T-cell (primary cell): ENCODE measurements around the gene SLC22A7. TPM values are rescaled to one million over a fixed set of nuclear protein-coding genes. Genes with fewer than 3 reads are reported as not detected.
A peak's percentile ranks its signal among the peaks of the same experiment; 100 is the strongest.

ENCODE experiments used
- ATAC-seq, 4 experiments: fragments of 200-7000 bp in 3 of 4; fragments of 150-1000 bp in 1 of 4; cut with Tn5 transposase; replicated peaks in 1 of 4; 1 replicate in 3 of 4; 2 replicates in 1 of 4; pipeline ENCODE4 v1.10.0; 2021; ENCODE audit warnings: moderate library complexity in 3 of 4, mild to moderate bottlenecking in 2 of 4, moderate number of reproducible peaks in 1 of 4
- CTCF ChIA-PET, 2 donors: fragments of 300-600 bp; sonication (Branson Sonifier 250); formaldehyde crosslinking; loops; one replicate each; lab custom pipeline; 2022; ENCODE audit warnings: antibody characterized with exemption in 2 of 2; lab: Charles Lee
- POLR2A ChIA-PET, 2 donors: fragments of 300-600 bp; sonication (Branson Sonifier 250); formaldehyde crosslinking; loops; one replicate each; lab custom pipeline; 2022; ENCODE audit warnings: antibody characterized with exemption in 2 of 2; lab: Charles Lee
- DNase-seq, 35 experiments: peaks; one replicate each; pipeline versions ENCODE4 v3.0.0 to v3.0.0-alpha.2; 2013 to 2023
- H3K27ac ChIP-seq: one replicate; pipeline ENCODE4 v1.5.1; 2013; ENCODE audit warnings: low read length
- H3K27me3 ChIP-seq, 2 experiments: replicated peaks in 1 of 2; 1 replicate in 1 of 2; 2 replicates in 1 of 2; pipeline versions ENCODE4 v1.6.1 to v1.7.0; 2013; ENCODE audit warnings: low read length in 1 of 2, mixed read lengths in 1 of 2; ENCODE audit not compliant: control insufficient read depth in 2 of 2, insufficient read depth in 2 of 2; ENCODE audit errors: extremely low read depth in 1 of 2
- H3K36me3 ChIP-seq, 2 donors: 1 replicate in 1 of 2; 2 replicates in 1 of 2; pipeline versions ENCODE4 v1.6.1 to v1.7.0; 2013; ENCODE audit warnings: low read length in 1 of 2; ENCODE audit not compliant: control insufficient read depth in 2 of 2, insufficient read depth in 1 of 2; ENCODE audit errors: extremely low read depth in 1 of 2
- H3K4me1 ChIP-seq, 2 experiments: 1 replicate in 1 of 2; 2 replicates in 1 of 2; pipeline versions ENCODE4 v1.6.1 to v1.7.0; 2013; ENCODE audit warnings: low read length in 2 of 2, mixed read lengths in 1 of 2; ENCODE audit not compliant: insufficient read depth in 2 of 2, control insufficient read depth in 1 of 2; ENCODE audit errors: extremely low read depth in 1 of 2
- H3K4me3 ChIP-seq, 2 donors: 1 replicate in 1 of 2; 2 replicates in 1 of 2; pipeline versions ENCODE4 v1.5.1 to v1.7.0; 2013; ENCODE audit warnings: mild to moderate bottlenecking in 2 of 2, low read length in 1 of 2, moderate library complexity in 1 of 2; ENCODE audit not compliant: control insufficient read depth in 1 of 2; ENCODE audit errors: extremely low read depth in 1 of 2
- H3K9me3 ChIP-seq: 2 replicates; pipeline ENCODE4 v1.7.0; 2013
- H3K27ac Mint-ChIP-seq, 2 donors: one replicate each; pipeline ENCODE4 v1.8.0; 2020 to 2021; ENCODE audit warnings: mild to moderate bottlenecking in 2 of 2, mixed read lengths in 2 of 2
- H3K27me3 Mint-ChIP-seq, 2 donors: one replicate each; pipeline ENCODE4 v1.8.0; 2021 to 2022; ENCODE audit warnings: mixed read lengths in 2 of 2
- H3K36me3 Mint-ChIP-seq: one replicate; pipeline ENCODE4 v1.8.0; 2021; ENCODE audit warnings: mixed read lengths
- H3K4me1 Mint-ChIP-seq, 3 donors: one replicate each; pipeline ENCODE4 v1.8.0; 2020 to 2022; ENCODE audit warnings: mixed read lengths in 3 of 3, mild to moderate bottlenecking in 1 of 3
- H3K4me3 Mint-ChIP-seq, 3 donors: one replicate each; pipeline ENCODE4 v1.8.0; 2020 to 2022; ENCODE audit warnings: mild to moderate bottlenecking in 3 of 3, mixed read lengths in 3 of 3, moderate library complexity in 3 of 3
- H3K9me3 Mint-ChIP-seq, 3 donors: one replicate each; pipeline ENCODE4 v1.8.0; 2020 to 2022; ENCODE audit warnings: mixed read lengths in 3 of 3
- WGBS: methylation state at CpG from one replicate; pipeline ENCODE4 v1.1.5; 2013; ENCODE audit warnings: missing lambda C conversion rate; ENCODE audit not compliant: insufficient coverage; 5-methylcytosine and 5-hydroxymethylcytosine counted together
- total RNA-seq, 35 experiments: library from RNA in 6 of 35; stranded (reverse) in 6 of 35; fragments of 120-200 nt in 1 of 35; gene quantifications; one replicate each; pipeline versions ENCODE4 v1.2.1 to v1.2.4 and lab custom pipeline; 2013 to 2026

The SLC22A7 gene
- total RNA-seq, 5 donors from 2014 or later (not counting 1 experiment from before 2014, with no cell fraction given), result not detected

DNA sequence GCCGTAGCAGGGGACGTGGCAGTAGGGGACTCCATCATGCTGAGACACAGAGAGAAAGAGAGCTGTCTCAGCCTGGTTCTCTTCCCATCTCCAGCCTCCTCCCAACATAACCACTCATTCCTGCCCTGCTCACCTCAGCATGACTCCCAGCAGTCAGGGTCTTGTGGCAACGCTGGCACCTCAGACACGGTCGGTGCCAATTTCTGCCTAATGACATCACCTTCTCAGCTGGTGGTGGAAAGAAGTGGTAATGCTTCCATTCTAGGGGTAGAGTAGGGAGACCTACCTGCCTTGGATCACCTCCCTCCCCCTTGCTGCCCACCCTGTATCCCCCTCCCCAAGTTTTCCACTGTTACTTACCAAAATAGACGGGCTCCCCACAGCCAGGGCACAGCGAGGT is 8.0 kb downstream of the SLC22A7 start:
- Mint-ChIP-seq H3K27me3 (peaks cover 0 to 1% of the 10 kb centered on the region in 2 donors), H3K27ac (no peak overlapping the region), H3K9me3 (no peaks in the 10 kb centered on the region), H3K4me1 (peaks cover 10 to 16% (median 13%) of the 10 kb centered on the region in 3 donors), H3K36me3 (no peaks in the 10 kb centered on the region), H3K4me3 (no peak overlapping the region)
- DNase-seq (no peak), ATAC-seq (no peak)
- no peak overlapping the region for H3K4me3 ChIP-seq
- 100% methylated on average over 2 of the region's 7 CpGs for WGBS
- H3K27me3 ChIP-seq, result peaks cover 0 to 26% of the 10 kb centered on the region in 2 experiments
- no peaks in the 10 kb centered on the region for H3K36me3 ChIP-seq
- ChIA-PET POLR2A (no interaction called here), CTCF (no interaction called here)
- H3K9me3 ChIP-seq, result no peaks in the 10 kb centered on the region
- peaks cover 0 to 17% of the 10 kb centered on the region in 2 experiments for H3K4me1 ChIP-seq
- no peak overlapping the region for H3K27ac ChIP-seq

DNA sequence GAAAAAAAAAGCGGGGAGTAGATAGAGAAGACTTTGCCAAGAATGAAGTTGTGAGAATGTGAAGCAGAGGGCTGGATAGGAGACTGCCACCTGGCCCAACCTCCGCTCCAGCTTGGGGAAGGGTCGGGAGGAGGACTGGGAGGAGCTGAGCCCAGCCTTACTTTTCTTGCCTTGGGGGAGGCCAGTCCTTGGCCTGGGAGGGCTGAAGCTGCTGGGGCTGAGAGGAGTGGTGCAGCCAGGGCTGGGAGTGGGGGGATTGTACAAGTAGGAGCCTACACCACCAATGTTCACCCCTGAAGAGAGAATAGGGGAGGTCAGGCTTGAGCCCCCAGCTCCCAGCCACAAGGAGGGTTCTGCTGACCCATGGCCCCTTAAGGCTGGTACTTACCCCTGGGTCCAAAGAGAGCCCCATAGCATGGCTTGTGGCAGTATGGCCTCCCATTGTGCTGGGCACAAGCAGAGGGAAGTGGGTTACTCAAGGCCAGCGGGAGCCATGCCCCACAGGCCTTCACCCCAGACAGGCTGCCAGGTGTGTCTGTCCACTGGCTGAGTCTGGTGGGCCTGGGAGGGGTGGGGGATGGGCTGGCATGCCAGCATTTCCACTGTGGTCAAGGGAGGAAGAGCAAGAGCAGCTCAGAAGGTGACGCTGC is 9.5 kb downstream of the SLC22A7 start:
- Mint-ChIP-seq H3K27me3 (peaks cover 0 to 2% of the 10 kb centered on the region in 2 donors), H3K27ac (peak overlapping the region in 1 of 2 donors; percentile 21)

GRCh38 chr6:43308101-43308989 is 10.3 kb downstream of the SLC22A7 start, which contains the start of gene CRIP3:
Gene CRIP3, minus strand, starts transcription at chr6:43308826. Its CDS starts 34 bp downstream, at chr6:43308792.
- CTCF ChIA-PET, result interaction anchor here (0.6 to 1.4 kb wide), 8 partner anchors 25 to 303 kb away, joined by 3 to 12 read pairs (median 5); partner anchors contain the start of gene ZNF318 (in 1 of the 2)
- ATAC-seq, result peak; percentile 84 to 88 (median 87)
- Mint-ChIP-seq H3K27ac (peak within 1 kb of the TSS in 1 of 2 donors; percentile 31), H3K4me3 (peak within 1 kb of the TSS; percentile 78 to 80 (median 79)), H3K36me3 (no peaks in the 10 kb centered on the region), H3K27me3 (peaks cover 0 to 2% of the 10 kb centered on the region in 2 donors), H3K9me3 (no peaks in the 10 kb centered on the region), H3K4me1 (peaks cover 10 to 18% (median 13%) of the 10 kb centered on the region in 3 donors)
- 12% methylated on average over 33 of the region's 39 CpGs for WGBS
- Histone ChIP-seq H3K36me3 (no peaks in the 10 kb centered on the region), H3K4me1 (peaks cover 0 to 17% of the 10 kb centered on the region in 2 experiments), H3K4me3 (peak within 1 kb of the TSS; percentile 54 to 55), H3K27me3 (peaks cover 0 to 18% of the 10 kb centered on the region in 2 experiments), H3K27ac (no peak within 1 kb of the TSS), H3K9me3 (no peaks in the 10 kb centered on the region)
- DNase-seq, result peak in 34 of 35 experiments; percentile 18 to 65 (median 42)
- POLR2A ChIA-PET, result interaction anchor here (0.6 kb wide), 2 partner anchors 10 to 70 kb away, joined by 3 to 4 read pairs; no protein-coding TSS in a partner anchor

More for the DNA sequence above, 9.5 kb downstream of the SLC22A7 start:
- ATAC-seq, result no peak
- H3K27me3 ChIP-seq, result peaks cover 0 to 18% of the 10 kb centered on the region in 2 experiments
- Mint-ChIP-seq H3K36me3 (no peaks in the 10 kb centered on the region), H3K4me1 (peaks cover 10 to 16% (median 13%) of the 10 kb centered on the region in 3 donors), H3K4me3 (peak overlapping the region in 2 of 3 donors; percentile 41 to 53), H3K9me3 (no peaks in the 10 kb centered on the region)
- no peaks in the 10 kb centered on the region for H3K9me3 ChIP-seq
- H3K27ac ChIP-seq, result no peak overlapping the region
- peaks cover 0 to 17% of the 10 kb centered on the region in 2 experiments for H3K4me1 ChIP-seq
- H3K36me3 ChIP-seq, result no peaks in the 10 kb centered on the region
- ChIA-PET CTCF (interaction anchor here in 1 of 2 donors (0.6 to 1.4 kb wide), 5 partner anchors 26 to 199 kb away, joined by 3 to 12 read pairs (median 6); partner anchors contain the start of gene ZNF318), POLR2A (interaction anchor here in 1 of 2 donors (0.6 kb wide), 1 partner anchor 11 kb away, joined by 3 read pairs; no protein-coding TSS in a partner anchor)
- no peak for DNase-seq
- no peak overlapping the region for H3K4me3 ChIP-seq
- WGBS, result 100% methylated on average over 3 of the region's 5 CpGs

GRCh38 chr6:43308990-43309477 is 11.0 kb downstream of the SLC22A7 start:
- H3K4me3 Mint-ChIP-seq, result peak overlapping the region; percentile 78 to 80 (median 79)
- H3K27me3 Mint-ChIP-seq, result peaks cover 0 to 2% of the 10 kb centered on the region in 2 donors
- no peaks in the 10 kb centered on the region for H3K36me3 ChIP-seq
- no peak overlapping the region for H3K27ac Mint-ChIP-seq
- no peaks in the 10 kb centered on the region for H3K36me3 Mint-ChIP-seq
- DNase-seq, result no peak
- H3K27ac ChIP-seq, result no peak overlapping the region
- ChIA-PET POLR2A (interaction anchor here in 1 of 2 donors (0.5 kb wide), 1 partner anchor 399 kb away, joined by 3 read pairs; no protein-coding TSS in a partner anchor), CTCF (interaction anchor here (0.6 to 1.4 kb wide), 5 partner anchors 33 to 89 kb away, joined by 4 to 12 read pairs (median 4); partner anchors contain the start of gene ZNF318 (in 1 of the 2))
- H3K9me3 Mint-ChIP-seq, result no peaks in the 10 kb centered on the region
- no peaks in the 10 kb centered on the region for H3K9me3 ChIP-seq
- WGBS, result 47% methylated on average over 6 of the region's 9 CpGs
- peak overlapping the region; percentile 54 to 55 for H3K4me3 ChIP-seq
- H3K4me1 ChIP-seq, result peaks cover 0 to 17% of the 10 kb centered on the region in 2 experiments
- ATAC-seq, result peak in 1 of 4 experiments; percentile 6
- peaks cover 0 to 18% of the 10 kb centered on the region in 2 experiments for H3K27me3 ChIP-seq
- peaks cover 10 to 18% (median 13%) of the 10 kb centered on the region in 3 donors for H3K4me1 Mint-ChIP-seq

DNA sequence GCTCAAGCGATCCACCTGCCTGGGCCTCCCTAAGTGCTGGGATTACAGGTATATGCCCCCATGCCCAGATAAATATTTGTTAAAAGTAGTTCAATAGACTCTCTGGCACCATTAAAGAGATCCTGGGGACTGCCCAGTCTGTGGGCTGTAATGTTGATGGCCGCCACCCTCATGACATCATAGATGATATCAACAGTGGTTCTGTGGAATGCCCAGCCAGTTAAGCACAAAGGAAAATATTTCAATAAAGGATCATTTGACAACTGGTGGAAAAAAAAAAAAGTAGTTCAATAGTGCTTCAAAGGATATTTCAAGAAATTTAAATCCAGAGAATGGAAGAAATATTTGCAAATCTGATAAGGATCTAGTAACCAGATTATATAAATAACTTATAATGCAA is 12.1 kb downstream of the SLC22A7 start:
- Histone ChIP-seq H3K4me3 (no peak overlapping the region), H3K27ac (no peak overlapping the region), H3K4me1 (peaks cover 0 to 17% of the 10 kb centered on the region in 2 experiments), H3K36me3 (no peaks in the 10 kb centered on the region), H3K27me3 (peaks cover 0 to 18% of the 10 kb centered on the region in 2 experiments), H3K9me3 (no peaks in the 10 kb centered on the region)
- Mint-ChIP-seq H3K36me3 (no peaks in the 10 kb centered on the region), H3K27me3 (peaks cover 0 to 2% of the 10 kb centered on the region in 2 donors), H3K27ac (no peak overlapping the region), H3K9me3 (no peaks in the 10 kb centered on the region), H3K4me3 (peak overlapping the region in 1 of 3 donors; percentile 13), H3K4me1 (peaks cover 10 to 18% (median 13%) of the 10 kb centered on the region in 3 donors)
- ChIA-PET CTCF (interaction anchor here in 1 of 2 donors (0.6 kb wide), 1 partner anchor 48 kb away, joined by 6 read pairs; no protein-coding TSS in a partner anchor), POLR2A (no interaction called here)
- no CpG with 5 or more reads among the region's 2 CpGs for WGBS
- DNase-seq (no peak), ATAC-seq (no peak)
